K562 (cell line): ENCODE data around the gene GNB2. TPM values are rescaled to one million over a fixed set of nuclear protein-coding genes. Genes with fewer than 3 reads are reported as not detected.

Experiments
- ATAC-seq: fragments of 200-7000 bp; cut with Tn5 transposase; 3 replicates; pipeline ENCODE4 v1.9.1; 2020; ENCODE audit warnings: moderate library complexity
- BruUV-seq: library from RNA; stranded (reverse); fragments of 400-500 nt; replicated peaks from 2 replicates; lab custom pipeline; 2021; lab: Mats Ljungman, UMichigan
- CTCF ChIA-PET: fragments of 300-600 bp; formaldehyde crosslinking; extraction: SDS; loops from one replicate; lab custom pipeline; 2021; ENCODE audit warnings: low intra/inter-chr PET ratio; lab: Yijun Ruan, JAX
- POLR2A ChIA-PET: fragments of 300-600, 350-650 bp; sonication (Branson Sonifier 250); formaldehyde crosslinking; extraction: SDS; loops from one replicate; lab custom pipeline; 2021; ENCODE audit warnings: antibody characterized with exemption, inconsistent platforms; lab: Yijun Ruan, JAX
- DNase-seq, 4 experiments: peaks; one replicate each; pipeline versions ENCODE4 v3.0.0 to v3.0.0-alpha.2; 2011 to 2018; ENCODE audit warnings: low spot score in 3 of 4, mixed read lengths in 3 of 4; ENCODE audit errors: extremely low read depth in 1 of 4
- FAIRE-seq: peaks from 2 replicates; lab custom pipeline; 2011; peaks lifted over from hg19 to GRCh38; lab: Jason Lieb, UNC
- H2AFZ ChIP-seq: 2 replicates; pipeline ENCODE4 v1.6.0; 2011; ENCODE audit warnings: low read depth, low read length, control low read depth, inconsistent platforms
- H3K27ac ChIP-seq: fragments of 200-600 bp; 3 replicates; pipeline ENCODE4 v1.8.0; 2011; ENCODE audit warnings: low read depth, mild to moderate bottlenecking, control low read depth, inconsistent platforms, low read length, moderate library complexity, mixed read lengths; ENCODE audit errors: extremely low read depth
- H3K27me3 ChIP-seq, 2 experiments: fragments of 300-600 bp in 1 of 2; 2 replicates in 1 of 2; 3 replicates in 1 of 2; pipeline versions ENCODE4 v1.6.0 to v1.8.0; 2011; ENCODE audit warnings: inconsistent platforms in 2 of 2, low read length in 2 of 2, mild to moderate bottlenecking in 1 of 2, mixed read lengths in 1 of 2, moderate library complexity in 1 of 2; ENCODE audit not compliant: control insufficient read depth in 2 of 2, insufficient read depth in 2 of 2
- H3K36me3 ChIP-seq: fragments of 300-600 bp; 3 replicates; pipeline ENCODE4 v1.8.0; 2011; ENCODE audit warnings: mild to moderate bottlenecking, low read length, inconsistent platforms; ENCODE audit not compliant: control insufficient read depth, insufficient read depth
- H3K4me1 ChIP-seq, 2 experiments: fragments of 200-600 bp in 1 of 2; replicated peaks in 1 of 2; 2 replicates in 1 of 2; 3 replicates in 1 of 2; pipeline versions ENCODE4 v1.5.1 to v1.8.0; 2011; ENCODE audit warnings: inconsistent platforms in 2 of 2, low read length in 2 of 2, mild to moderate bottlenecking in 1 of 2, mixed read lengths in 1 of 2, moderate library complexity in 1 of 2; ENCODE audit not compliant: control insufficient read depth in 2 of 2, insufficient read depth in 2 of 2
- H3K4me2 ChIP-seq: 2 replicates; pipeline ENCODE4 v1.6.1; 2011; ENCODE audit warnings: low read length, control low read depth, inconsistent platforms, mixed read lengths; ENCODE audit not compliant: insufficient read depth
- H3K4me3 ChIP-seq: fragments of 200-600 bp; sonication (generic), shearing (Covaris generic); 2 replicates; pipeline ENCODE4 v1.5.1; 2016; ENCODE audit warnings: control low read depth, inconsistent platforms
- H3K79me2 ChIP-seq: fragments of 200-600 bp; 3 replicates; pipeline ENCODE4 v1.8.0; 2011; ENCODE audit warnings: low read length, inconsistent platforms; ENCODE audit not compliant: control insufficient read depth, insufficient read depth
- H3K9ac ChIP-seq, 2 experiments: 2 replicates each; pipeline versions ENCODE4 v1.6.0 to v1.6.1; 2011; ENCODE audit warnings: low read depth in 2 of 2, low read length in 2 of 2, control low read depth in 1 of 2, inconsistent platforms in 1 of 2, mild to moderate bottlenecking in 1 of 2, mixed read lengths in 1 of 2; ENCODE audit not compliant: insufficient read depth in 1 of 2
- H3K9me1 ChIP-seq: one replicate; pipeline ENCODE4 v1.6.0; 2011; ENCODE audit warnings: inconsistent platforms, mild to moderate bottlenecking, low read length, moderate library complexity; ENCODE audit not compliant: control insufficient read depth, insufficient read depth
- H3K9me3 ChIP-seq: replicated peaks from 2 replicates; pipeline ENCODE4 v1.5.1; 2011; ENCODE audit warnings: low read depth, low read length, inconsistent platforms; ENCODE audit not compliant: control insufficient read depth, insufficient read depth
- H4K20me1 ChIP-seq: replicated peaks from 2 replicates; pipeline ENCODE4 v1.6.1; 2011; ENCODE audit warnings: low read length, inconsistent platforms, mixed read lengths; ENCODE audit not compliant: control insufficient read depth, insufficient read depth
- BCOR ChIP-seq: fragments of 450-650 bp; IDR thresholded peaks from 2 replicates; pipeline ENCODE4 v1.6.1; 2016
- LARP7 ChIP-seq: fragments of 450-650 bp; IDR thresholded peaks from 2 replicates; pipeline ENCODE4 v1.6.1; 2016
- ZNF12 ChIP-seq: sonication (generic); formaldehyde crosslinking; IDR thresholded peaks from 2 replicates; pipeline ENCODE4 v1.4.0; 2020; ENCODE audit warnings: mild to moderate bottlenecking, missing genetic modification reagents
- ZNF253 ChIP-seq: fragments of 250-450 bp; sonication (Bioruptor Pico); conservative IDR thresholded peaks from 2 replicates; pipeline ENCODE4 v1.6.1; 2021; ENCODE audit warnings: mild to moderate bottlenecking
- WGBS: fragments of 100-300 bp; shearing (Covaris generic); methylation state at CpG from one replicate; pipeline ENCODE4 v1.1.6; 2016; ENCODE audit warnings: low coverage, mixed read lengths; ENCODE audit not compliant: insufficient coverage; ENCODE audit errors: missing lambda C conversion rate; 5-methylcytosine and 5-hydroxymethylcytosine counted together
- in situ Hi-C: fragments of 300-500 bp; cut with MboI; formaldehyde crosslinking; loops from 4 replicates; pipeline ENCODE4 v1.15.0; 2018; ENCODE audit warnings: inconsistent platforms, mixed read lengths
- intact Hi-C: fragments of 100-400 bp; cut with micrococcal nuclease; formaldehyde crosslinking; loops from 2 replicates; pipeline ENCODE4 v1.14.2; 2022
- polyA plus RNA-seq, 8 experiments: library from polyadenylated mRNA; depleted of rRNA in 4 of 8; stranded (reverse) in 5 of 8; unstranded in 3 of 8; fragments of >200 nt; fragmentation: Nextera tagmentation in 2 of 8; fragmentation: Illumina TruSeq in 1 of 8; extraction: Ambion mirVana in 2 of 8; extraction: Trizol in 1 of 8; gene quantifications; 2 replicates each; pipeline versions ENCODE4 v1.2.1 to v1.2.3, GENCODE V29; 2011 to 2014; ENCODE audit warnings: inconsistent platforms in 1 of 8, missing spikeins in 1 of 8
- total RNA-seq, 7 experiments: library from RNA; depleted of rRNA in 6 of 7; stranded (reverse); fragments of >200 nt in 6 of 7; fragmentation: Illumina TruSeq in 2 of 7; extraction: Trizol in 2 of 7; gene quantifications; 2 replicates each; pipeline versions ENCODE4 v1.2.1 to v1.2.3, GENCODE V29; 2011 to 2021; ENCODE audit warnings: low replicate concordance in 1 of 7
- TF ChIP-seq, protein P1 (sequence below): sonication (generic); formaldehyde crosslinking; IDR thresholded peaks from 2 replicates; pipeline ENCODE4 v1.8.0; 2023; ENCODE audit warnings: missing genetic modification reagents, mild to moderate bottlenecking, borderline replicate concordance
- TF ChIP-seq, protein P2 (sequence below): sonication (generic); formaldehyde crosslinking; IDR thresholded peaks from 2 replicates; pipeline ENCODE4 v1.8.1; 2022; ENCODE audit warnings: missing genetic modification reagents
- TF ChIP-seq, protein P3 (sequence below): fragments of 450-650 bp; formaldehyde crosslinking; IDR thresholded peaks from 2 replicates; pipeline ENCODE4 v1.4.0; 2022; ENCODE audit warnings: missing genetic modification characterization

GNB2 gene
- total and polyA plus RNA-seq, 9 of the 15 experiments (the other 6 are each of a cell fraction or from before 2014, with no cell fraction given) = 0.65 to 320 (median 104) TPM

DNA sequence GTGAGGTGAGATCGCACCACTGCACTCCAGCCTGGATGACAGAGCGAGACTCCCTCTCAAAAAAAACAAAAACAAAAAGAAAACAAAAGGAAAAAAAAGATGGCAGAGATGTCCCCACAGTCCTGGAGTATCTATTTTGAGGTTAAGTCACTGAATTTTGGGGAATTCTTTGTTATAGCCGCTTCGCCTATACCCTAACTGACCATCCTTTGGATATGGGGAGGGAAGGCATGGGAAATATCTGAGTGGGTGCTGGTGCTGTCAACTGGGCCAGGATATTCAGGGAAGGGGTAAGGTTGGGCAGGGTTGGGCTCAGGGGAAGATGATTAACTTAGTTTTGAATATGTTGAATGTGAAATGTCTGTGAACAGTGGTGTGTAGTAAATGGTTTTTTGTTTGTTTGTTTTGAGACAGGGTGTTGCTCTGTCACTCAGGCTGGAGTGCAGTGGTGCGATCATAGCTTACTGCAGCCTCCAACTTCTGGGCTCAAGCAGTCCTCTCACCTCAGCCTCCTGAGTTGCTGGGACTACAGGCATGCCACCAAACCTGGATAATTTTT is 8.3 kb upstream of the GNB2 start:
- ChIA-PET CTCF (no interaction called here), POLR2A (interaction anchor here (0.6 to 1.5 kb wide), 4 partner anchors 8 to 35 kb away, joined by 3 to 4 read pairs (median 3); partner anchors contain the start of genes ACTL6B and GNB2)
- no peaks in the 10 kb centered on the region for H3K9me3 ChIP-seq
- ATAC-seq = no peak
- H3K9me1 ChIP-seq = no peaks in the 10 kb centered on the region
- no peak for FAIRE-seq
- H3K79me2 ChIP-seq = no peaks in the 10 kb centered on the region
- peak in 1 of 4 experiments; percentile 5 for DNase-seq
- intact Hi-C loops = no loop called here
- H3K4me2 ChIP-seq = no peak overlapping the region
- peaks cover 0 to 6% of the 10 kb centered on the region in 2 experiments; a peak in 1 of 5 replicates for H3K27me3 ChIP-seq
- no peak for TF ChIP-seq ZNF253
- TF ChIP-seq, protein P1, sequence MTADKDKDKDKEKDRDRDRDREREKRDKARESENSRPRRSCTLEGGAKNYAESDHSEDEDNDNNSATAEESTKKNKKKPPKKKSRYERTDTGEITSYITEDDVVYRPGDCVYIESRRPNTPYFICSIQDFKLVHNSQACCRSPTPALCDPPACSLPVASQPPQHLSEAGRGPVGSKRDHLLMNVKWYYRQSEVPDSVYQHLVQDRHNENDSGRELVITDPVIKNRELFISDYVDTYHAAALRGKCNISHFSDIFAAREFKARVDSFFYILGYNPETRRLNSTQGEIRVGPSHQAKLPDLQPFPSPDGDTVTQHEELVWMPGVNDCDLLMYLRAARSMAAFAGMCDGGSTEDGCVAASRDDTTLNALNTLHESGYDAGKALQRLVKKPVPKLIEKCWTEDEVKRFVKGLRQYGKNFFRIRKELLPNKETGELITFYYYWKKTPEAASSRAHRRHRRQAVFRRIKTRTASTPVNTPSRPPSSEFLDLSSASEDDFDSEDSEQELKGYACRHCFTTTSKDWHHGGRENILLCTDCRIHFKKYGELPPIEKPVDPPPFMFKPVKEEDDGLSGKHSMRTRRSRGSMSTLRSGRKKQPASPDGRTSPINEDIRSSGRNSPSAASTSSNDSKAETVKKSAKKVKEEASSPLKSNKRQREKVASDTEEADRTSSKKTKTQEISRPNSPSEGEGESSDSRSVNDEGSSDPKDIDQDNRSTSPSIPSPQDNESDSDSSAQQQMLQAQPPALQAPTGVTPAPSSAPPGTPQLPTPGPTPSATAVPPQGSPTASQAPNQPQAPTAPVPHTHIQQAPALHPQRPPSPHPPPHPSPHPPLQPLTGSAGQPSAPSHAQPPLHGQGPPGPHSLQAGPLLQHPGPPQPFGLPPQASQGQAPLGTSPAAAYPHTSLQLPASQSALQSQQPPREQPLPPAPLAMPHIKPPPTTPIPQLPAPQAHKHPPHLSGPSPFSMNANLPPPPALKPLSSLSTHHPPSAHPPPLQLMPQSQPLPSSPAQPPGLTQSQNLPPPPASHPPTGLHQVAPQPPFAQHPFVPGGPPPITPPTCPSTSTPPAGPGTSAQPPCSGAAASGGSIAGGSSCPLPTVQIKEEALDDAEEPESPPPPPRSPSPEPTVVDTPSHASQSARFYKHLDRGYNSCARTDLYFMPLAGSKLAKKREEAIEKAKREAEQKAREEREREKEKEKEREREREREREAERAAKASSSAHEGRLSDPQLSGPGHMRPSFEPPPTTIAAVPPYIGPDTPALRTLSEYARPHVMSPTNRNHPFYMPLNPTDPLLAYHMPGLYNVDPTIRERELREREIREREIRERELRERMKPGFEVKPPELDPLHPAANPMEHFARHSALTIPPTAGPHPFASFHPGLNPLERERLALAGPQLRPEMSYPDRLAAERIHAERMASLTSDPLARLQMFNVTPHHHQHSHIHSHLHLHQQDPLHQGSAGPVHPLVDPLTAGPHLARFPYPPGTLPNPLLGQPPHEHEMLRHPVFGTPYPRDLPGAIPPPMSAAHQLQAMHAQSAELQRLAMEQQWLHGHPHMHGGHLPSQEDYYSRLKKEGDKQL (CRISPR knock-in tag) = no peak
- peak; percentile 96 for TF ChIP-seq ZNF12
- TF ChIP-seq BCOR = 0 out of 2 replicates have a peak, but pooled peaks have one; percentile 12
- TF ChIP-seq, protein P2, sequence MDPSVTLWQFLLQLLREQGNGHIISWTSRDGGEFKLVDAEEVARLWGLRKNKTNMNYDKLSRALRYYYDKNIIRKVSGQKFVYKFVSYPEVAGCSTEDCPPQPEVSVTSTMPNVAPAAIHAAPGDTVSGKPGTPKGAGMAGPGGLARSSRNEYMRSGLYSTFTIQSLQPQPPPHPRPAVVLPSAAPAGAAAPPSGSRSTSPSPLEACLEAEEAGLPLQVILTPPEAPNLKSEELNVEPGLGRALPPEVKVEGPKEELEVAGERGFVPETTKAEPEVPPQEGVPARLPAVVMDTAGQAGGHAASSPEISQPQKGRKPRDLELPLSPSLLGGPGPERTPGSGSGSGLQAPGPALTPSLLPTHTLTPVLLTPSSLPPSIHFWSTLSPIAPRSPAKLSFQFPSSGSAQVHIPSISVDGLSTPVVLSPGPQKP (CRISPR knock-in tag) = no peak
- TF ChIP-seq LARP7 = 0 out of 2 replicates have a peak, but pooled peaks have one; percentile 8
- TF ChIP-seq, protein P3, sequence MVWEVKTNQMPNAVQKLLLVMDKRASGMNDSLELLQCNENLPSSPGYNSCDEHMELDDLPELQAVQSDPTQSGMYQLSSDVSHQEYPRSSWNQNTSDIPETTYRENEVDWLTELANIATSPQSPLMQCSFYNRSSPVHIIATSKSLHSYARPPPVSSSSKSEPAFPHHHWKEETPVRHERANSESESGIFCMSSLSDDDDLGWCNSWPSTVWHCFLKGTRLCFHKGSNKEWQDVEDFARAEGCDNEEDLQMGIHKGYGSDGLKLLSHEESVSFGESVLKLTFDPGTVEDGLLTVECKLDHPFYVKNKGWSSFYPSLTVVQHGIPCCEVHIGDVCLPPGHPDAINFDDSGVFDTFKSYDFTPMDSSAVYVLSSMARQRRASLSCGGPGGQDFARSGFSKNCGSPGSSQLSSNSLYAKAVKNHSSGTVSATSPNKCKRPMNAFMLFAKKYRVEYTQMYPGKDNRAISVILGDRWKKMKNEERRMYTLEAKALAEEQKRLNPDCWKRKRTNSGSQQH (CRISPR knock-in tag) = no peak
- no peak overlapping the region for H3K4me3 ChIP-seq
- H3K4me1 ChIP-seq = peaks cover 0 to 7% of the 10 kb centered on the region in 2 experiments; a peak in 2 of 5 replicates
- H3K9ac ChIP-seq = no peak overlapping the region
- no peak overlapping the region for H3K27ac ChIP-seq
- in situ Hi-C loops = no loop called here
- H2AFZ ChIP-seq = no peak overlapping the region
- no peaks in the 10 kb centered on the region for H4K20me1 ChIP-seq
- no TSS peak for BruUV-seq
- no peaks in the 10 kb centered on the region for H3K36me3 ChIP-seq
- 42% methylated on average over 5 of the region's 5 CpGs for WGBS
